Suprapubic skin (tissue), 4 donors: ENCODE results near the gene RAB38. TPM values are rescaled to one million over a fixed set of nuclear protein-coding genes. Genes with fewer than 3 reads are reported as not detected.

Source experiments
- DNase-seq, 2 donors: peaks; one replicate each; pipeline ENCODE4 v3.0.0-alpha.2; 2019; ENCODE audit warnings: low spot score in 2 of 2
- H3K27ac ChIP-seq: fragments of 200-600 bp; sonication (generic); one replicate; pipeline ENCODE4 v1.5.1; 2019
- H3K27me3 ChIP-seq: fragments of 200-600 bp; sonication (generic); one replicate; pipeline ENCODE4 v1.5.1; 2019
- H3K36me3 ChIP-seq: fragments of 200-600 bp; sonication (generic); one replicate; pipeline ENCODE4 v1.5.1; 2019
- H3K4me1 ChIP-seq: fragments of 200-600 bp; sonication (generic); one replicate; pipeline ENCODE4 v1.5.1; 2019
- H3K4me3 ChIP-seq: fragments of 200-600 bp; sonication (generic); one replicate; pipeline ENCODE4 v1.5.1; 2019; ENCODE audit warnings: mild to moderate bottlenecking
- H3K9me3 ChIP-seq: fragments of 200-600 bp; sonication (generic); one replicate; pipeline ENCODE4 v1.5.1; 2019
- CTCF ChIP-seq, 2 donors: fragments of 200-600 bp in 1 of 2; fragments of 450-650 bp in 1 of 2; sonication (generic) in 1 of 2; IDR thresholded peaks; one replicate each; pipeline ENCODE4 v1.5.1; 2016 to 2019; ENCODE audit warnings: antibody characterized with exemption in 2 of 2, mild to moderate bottlenecking in 1 of 2, moderate library complexity in 1 of 2
- EP300 ChIP-seq: sonication (generic); formaldehyde crosslinking; IDR thresholded peaks from one replicate; pipeline ENCODE4 v1.6.1; 2017; ENCODE audit warnings: antibody characterized with exemption
- POLR2A ChIP-seq, 2 donors: fragments of 450-650 bp; IDR thresholded peaks; one replicate each; pipeline ENCODE4 v1.6.1; 2017; ENCODE audit warnings: antibody characterized with exemption in 2 of 2, mild to moderate bottlenecking in 2 of 2, moderate library complexity in 2 of 2
- POLR2AphosphoS5 ChIP-seq, 3 donors: sonication (generic); formaldehyde crosslinking; IDR thresholded peaks; one replicate each; pipeline ENCODE4 v1.6.1; 2017; ENCODE audit warnings: antibody characterized with exemption in 3 of 3
- WGBS: methylation state at CpG from one replicate; pipeline ENCODE4 v1.1.5; 2018; 5-methylcytosine and 5-hydroxymethylcytosine counted together
- total RNA-seq, 4 donors: library from RNA; depleted of rRNA; stranded (reverse); fragments of >200 nt; gene quantifications; one replicate each; pipeline ENCODE4 v1.1.0, GENCODE V29; 2016

The RAB38 gene
- total RNA-seq, 4 donors from 2014 or later = 27.8 to 76.6 (median 48.9) TPM

DNA sequence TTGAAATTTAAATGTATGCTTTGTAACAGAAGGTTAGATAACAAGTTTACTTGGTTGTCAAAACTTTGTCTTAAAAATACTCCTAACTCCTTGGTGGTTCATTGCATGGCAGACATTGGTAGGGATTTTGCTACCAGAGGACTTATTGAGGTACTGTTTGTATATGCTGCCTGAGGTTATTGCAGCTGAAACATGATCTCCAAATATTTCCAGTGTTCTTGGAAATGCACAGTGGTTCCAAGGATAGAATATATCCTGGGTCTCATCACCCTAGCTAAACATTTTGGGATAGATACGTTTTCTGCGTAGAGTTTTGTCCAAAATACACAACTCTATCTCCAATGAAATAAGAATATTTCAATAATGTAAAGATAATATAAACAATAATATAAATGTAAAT, 109.2 kb downstream of the RAB38 start:
- H3K27me3 ChIP-seq = no peaks in the 10 kb centered on the region
- no peaks in the 10 kb centered on the region for H3K36me3 ChIP-seq
- no peak overlapping the region for H3K4me3 ChIP-seq
- TF ChIP-seq EP300 = no peak
- TF ChIP-seq POLR2A (IDR thresholded peaks at IDR 0.05) = no peak
- no peak for TF ChIP-seq CTCF (IDR thresholded peaks at IDR 0.05)
- no peak for TF ChIP-seq POLR2AphosphoS5 (IDR thresholded peaks at IDR 0.05)
- DNase-seq = no peak
- H3K27ac ChIP-seq = no peak overlapping the region
- H3K9me3 ChIP-seq = no peaks in the 10 kb centered on the region
- H3K4me1 ChIP-seq = no peaks in the 10 kb centered on the region
- WGBS = 79% methylated on average over 2 of the region's 2 CpGs

GRCh38 chr11:88064097-88064705, 111.0 kb downstream of the RAB38 start:
- DNase-seq = no peak
- Histone ChIP-seq H3K36me3 (no peaks in the 10 kb centered on the region), H3K27me3 (no peaks in the 10 kb centered on the region), H3K4me1 (no peaks in the 10 kb centered on the region), H3K4me3 (no peak overlapping the region), H3K9me3 (no peaks in the 10 kb centered on the region), H3K27ac (no peak overlapping the region)
- no peak for TF ChIP-seq EP300
- no peak for TF ChIP-seq CTCF (IDR thresholded peaks at IDR 0.05)
- TF ChIP-seq POLR2A (IDR thresholded peaks at IDR 0.05) = no peak
- TF ChIP-seq POLR2AphosphoS5 (IDR thresholded peaks at IDR 0.05) = no peak
- WGBS = 79% methylated on average over 2 of the region's 2 CpGs

Other genes starting within 250 kb of the RAB38 start
- gene CTSC, start 162.3 kb upstream of the RAB38 start, total RNA-seq = 10 to 100 TPM; 24.5 to 59.0 (median 31.6) TPM